GM12801 (cell line): ENCODE measurements around the gene CPXM2.

Experiments
- CTCF ChIP-seq: IDR thresholded peaks from one replicate; pipeline ENCODE4 v1.5.1; 2011; ENCODE audit warnings: control low read depth; ENCODE audit not compliant: insufficient read length; ENCODE audit errors: extremely low read depth

The CPXM2 gene

GRCh38 chr10:123891144-123892071 is at the start of gene CPXM2:
Gene CPXM2 (minus strand): TSS chr10:123891807. CDS start chr10:123891659, 148 bp downstream.
- TF ChIP-seq CTCF, result no peak

DNA sequence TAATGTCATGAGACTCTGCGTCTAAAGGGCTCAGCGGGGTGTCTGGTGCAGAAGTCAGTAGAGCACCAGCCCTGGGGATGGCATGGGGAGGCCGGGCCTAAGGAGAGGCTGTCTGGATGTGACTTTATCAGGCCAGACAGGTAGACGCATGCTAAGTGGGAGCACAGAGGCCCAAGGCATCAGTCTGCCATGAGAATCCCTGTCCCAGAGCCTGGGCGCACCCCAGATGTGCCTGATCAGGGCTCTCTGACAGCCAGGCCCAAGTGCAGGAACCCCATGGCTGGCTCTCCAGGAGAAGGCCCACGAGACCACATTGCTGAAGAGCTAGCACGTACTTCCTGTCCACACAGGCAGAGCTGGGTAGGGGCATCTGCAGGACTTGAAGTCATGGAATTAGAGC is 48.0 kb upstream of the CPXM2 start:
- no peak for TF ChIP-seq CTCF

DNA sequence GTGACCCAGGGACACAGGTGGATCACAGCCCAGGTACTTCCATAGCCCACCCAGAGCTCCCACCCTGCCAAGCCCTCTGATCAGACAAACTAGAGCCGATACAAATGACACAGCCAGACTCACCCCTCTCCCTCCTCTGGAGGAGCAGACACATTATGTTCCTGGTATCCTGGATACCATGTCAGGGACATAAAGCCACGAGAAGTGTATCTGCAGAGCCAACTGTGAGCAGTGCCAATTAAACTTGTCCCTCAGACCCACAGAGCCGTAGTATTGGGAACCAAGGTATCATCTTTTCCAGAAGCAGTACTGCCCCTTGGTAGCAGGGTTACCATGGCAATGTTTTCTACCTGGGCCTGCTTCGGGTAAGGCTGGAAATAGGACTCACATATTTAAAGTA is 47.3 kb upstream of the CPXM2 start:
- TF ChIP-seq CTCF, result no peak

DNA sequence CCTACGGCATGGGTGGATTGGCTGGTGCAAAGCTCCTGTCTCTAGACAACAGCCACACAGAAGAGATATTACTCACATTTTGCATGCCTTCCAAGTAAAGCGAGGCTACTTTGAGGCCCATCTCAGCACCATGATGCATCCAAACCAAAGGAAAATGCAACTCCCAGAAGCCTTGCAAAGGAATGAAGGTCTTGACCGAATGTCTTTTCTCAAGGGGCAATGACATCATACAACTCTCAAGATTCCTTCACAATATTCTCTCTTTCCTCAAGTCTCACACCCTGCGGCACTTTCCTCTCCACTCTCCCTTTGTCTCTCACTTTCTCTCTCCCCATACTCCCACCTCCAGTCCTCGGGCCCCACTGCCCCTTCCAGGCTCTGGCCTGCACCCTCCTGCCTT is 44.8 kb upstream of the CPXM2 start:
- no peak for TF ChIP-seq CTCF

GRCh38 chr10:123935680-123936079 is 44.1 kb upstream of the CPXM2 start:
- TF ChIP-seq CTCF, result no peak

DNA sequence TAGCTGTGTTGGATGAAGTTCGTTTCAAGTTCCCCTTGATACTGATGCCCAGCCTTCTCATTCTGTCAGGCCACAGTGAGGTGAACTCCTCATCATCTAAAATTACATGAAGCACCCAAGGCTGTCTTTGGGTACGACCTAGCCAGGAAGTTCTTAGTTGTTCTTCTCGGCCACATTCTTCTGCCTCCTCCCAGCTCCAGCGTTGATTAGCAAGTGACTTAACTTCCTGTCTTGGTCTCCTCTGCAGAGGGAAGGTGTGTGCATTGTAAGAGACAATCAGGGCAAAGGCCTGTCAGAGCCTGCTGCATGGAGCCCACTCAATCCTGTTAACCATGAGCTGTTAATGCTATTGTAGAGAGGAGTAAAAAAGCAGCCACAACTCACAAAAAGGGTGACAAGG is 43.2 kb upstream of the CPXM2 start:
- no peak for TF ChIP-seq CTCF

GRCh38 chr10:123930340-123931001 is 38.9 kb upstream of the CPXM2 start:
- no peak for TF ChIP-seq CTCF
